GM23248 (cell line): Measurements from ENCODE around the gene COL19A1. TPM values are rescaled to one million over a fixed set of nuclear protein-coding genes. Genes with fewer than 3 reads are reported as not detected.
"Not testable (repeated sequence)": the region's sequence is repeated elsewhere in the genome, so short reads cannot be mapped to it uniquely, and the experiment has no call there.

Experiments
- DNase-seq: peaks from one replicate; pipeline ENCODE4 v3.0.0-alpha.2; 2015
- H2AFZ ChIP-seq: fragments of 200-600 bp; sonication (generic); 2 replicates; pipeline ENCODE4 v1.6.1; 2016; ENCODE audit warnings: antibody characterized with exemption
- H3F3A ChIP-seq: fragments of 200-600 bp; sonication (generic); 2 replicates; pipeline ENCODE4 v1.6.1; 2016; ENCODE audit warnings: mild to moderate bottlenecking, antibody characterized with exemption, mixed run types; ENCODE audit not compliant: insufficient read depth
- H3K27ac ChIP-seq: fragments of 200-600 bp; sonication (generic); 2 replicates; pipeline ENCODE4 v1.5.1; 2016; ENCODE audit warnings: mild to moderate bottlenecking
- H3K27me3 ChIP-seq: fragments of 200-600 bp; sonication (generic); replicated peaks from 2 replicates; pipeline ENCODE4 v1.6.1; 2016; ENCODE audit warnings: mild to moderate bottlenecking; ENCODE audit not compliant: insufficient read depth
- H3K36me3 ChIP-seq: fragments of 200-600 bp; sonication (generic); 2 replicates; pipeline ENCODE4 v1.6.1; 2016; ENCODE audit warnings: low read depth, mild to moderate bottlenecking
- H3K4me1 ChIP-seq: fragments of 200-600 bp; sonication (generic); 2 replicates; pipeline ENCODE4 v1.6.1; 2016; ENCODE audit warnings: mild to moderate bottlenecking; ENCODE audit not compliant: insufficient read depth
- H3K4me2 ChIP-seq: fragments of 200-600 bp; sonication (generic); one replicate; pipeline ENCODE4 v1.6.1; 2016; ENCODE audit warnings: mild to moderate bottlenecking; ENCODE audit not compliant: unreplicated experiment
- H3K4me3 ChIP-seq: fragments of 200-600 bp; sonication (generic); 2 replicates; pipeline ENCODE4 v1.5.1; 2016; ENCODE audit warnings: mild to moderate bottlenecking
- H3K79me2 ChIP-seq: fragments of 200-600 bp; sonication (generic); 2 replicates; pipeline ENCODE4 v1.6.1; 2016; ENCODE audit warnings: mild to moderate bottlenecking; ENCODE audit not compliant: insufficient read depth
- H3K9ac ChIP-seq: fragments of 200-600 bp; sonication (generic); 2 replicates; pipeline ENCODE4 v1.6.1; 2016; ENCODE audit warnings: mild to moderate bottlenecking
- H3K9me2 ChIP-seq: fragments of 200-600 bp; sonication (generic); 2 replicates; pipeline ENCODE4 v1.6.1; 2016; ENCODE audit warnings: mixed run types, mild to moderate bottlenecking, moderate library complexity; ENCODE audit not compliant: insufficient read depth
- H3K9me3 ChIP-seq: fragments of 200-600 bp; sonication (generic); one replicate; pipeline ENCODE4 v1.6.1; 2017; ENCODE audit warnings: low read depth
- H4K20me1 ChIP-seq: fragments of 200-600 bp; sonication (generic); 2 replicates; pipeline ENCODE4 v1.6.0; 2016; ENCODE audit not compliant: insufficient read depth
- EZH2 ChIP-seq: fragments of 200-600 bp; sonication (generic); IDR thresholded peaks from 2 replicates; pipeline ENCODE4 v1.6.1; 2018; ENCODE audit warnings: antibody characterized with exemption, mild to moderate bottlenecking; ENCODE audit not compliant: insufficient read depth, poor library complexity, severe bottlenecking
- EZH2phosphoT487 ChIP-seq: fragments of 200-600 bp; sonication (generic); IDR thresholded peaks from 2 replicates; pipeline ENCODE4 v1.6.1; 2018; ENCODE audit warnings: antibody characterized with exemption, moderate library complexity, mild to moderate bottlenecking, low read depth; ENCODE audit not compliant: insufficient read depth
- WGBS, 2 experiments: methylation state at CpG; one replicate each; pipeline ENCODE4 v1.1.6; 2015 to 2017; ENCODE audit warnings: low lambda C conversion rate in 2 of 2, low coverage in 1 of 2; ENCODE audit errors: missing lambda C conversion rate in 2 of 2; 5-methylcytosine and 5-hydroxymethylcytosine counted together
- in situ Hi-C: fragments of 300-500 bp; cut with MboI; formaldehyde crosslinking; loops from 2 replicates; pipeline ENCODE4 v1.15.0; 2020
- polyA plus RNA-seq: library from polyadenylated mRNA; unstranded; fragments of >200 nt; fragmentation: Nextera tagmentation; extraction: Ambion mirVana; gene quantifications from 2 replicates; pipeline ENCODE4 v1.2.1, GENCODE V29; 2016
- total RNA-seq: library from RNA; depleted of rRNA; stranded (reverse); fragments of >200 nt; shearing (Covaris generic); gene quantifications from 2 replicates; pipeline ENCODE4 v1.2.3, GENCODE V29; 2014

The COL19A1 gene
- total and polyA plus RNA-seq, 2 experiments from 2014 or later, result not detected

DNA sequence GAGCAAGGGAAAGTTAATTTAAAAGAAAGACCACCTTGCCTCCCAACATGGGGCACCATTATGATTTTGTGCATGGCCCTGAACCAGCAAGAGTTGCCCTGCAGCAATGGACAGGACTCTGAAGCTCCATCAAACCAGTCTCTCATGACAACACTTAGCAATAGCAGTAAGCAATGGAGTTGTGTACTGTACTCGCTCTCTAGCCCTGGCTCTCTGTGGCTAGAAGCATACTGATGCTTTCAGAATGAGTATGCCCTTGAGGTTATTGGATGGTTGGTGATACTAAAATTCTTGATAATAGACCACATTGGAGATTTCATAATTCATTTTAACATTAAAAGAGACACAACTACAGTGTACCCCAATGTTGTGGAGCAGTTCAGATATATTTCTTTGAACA is 46.3 kb upstream of the COL19A1 start:
- Histone ChIP-seq H3K4me3 (no peak overlapping the region), H3K27me3 (no peaks in the 10 kb centered on the region), H3K79me2 (no peaks in the 10 kb centered on the region), H4K20me1 (no peaks in the 10 kb centered on the region), H3K9me3 (no peaks in the 10 kb centered on the region), H3K27ac (no peak overlapping the region), H3F3A (no peaks in the 10 kb centered on the region), H3K4me2 (no peak overlapping the region), H3K9me2 (no peaks in the 10 kb centered on the region), H3K4me1 (no peaks in the 10 kb centered on the region), H3K9ac (no peak overlapping the region), H3K36me3 (no peaks in the 10 kb centered on the region), H2AFZ (no peak overlapping the region)
- 58 to 64% methylated on average over 1 of the region's 1 CpG for WGBS, 2 experiments
- DNase-seq, result no peak
- no peak for TF ChIP-seq EZH2phosphoT487
- TF ChIP-seq EZH2, result no peak
- in situ Hi-C loops, result no loop called here

GRCh38 chr6:69820438-69820837 is 45.9 kb upstream of the COL19A1 start:
- Histone ChIP-seq H3K79me2 (no peaks in the 10 kb centered on the region), H3K4me2 (no peak overlapping the region), H2AFZ (no peak overlapping the region), H3K9ac (no peak overlapping the region), H3F3A (no peaks in the 10 kb centered on the region), H3K9me2 (no peaks in the 10 kb centered on the region), H3K4me1 (peaks cover under 1% of the 10 kb centered on the region; the same call in 1 of the 2 replicates), H3K9me3 (no peaks in the 10 kb centered on the region), H3K36me3 (no peaks in the 10 kb centered on the region), H4K20me1 (no peaks in the 10 kb centered on the region), H3K27ac (no peak overlapping the region), H3K4me3 (no peak overlapping the region), H3K27me3 (no peaks in the 10 kb centered on the region)
- TF ChIP-seq EZH2phosphoT487 (no peak), EZH2 (no peak)
- WGBS, 2 experiments, result 70 to 87% methylated on average over 1 of the region's 1 CpG
- in situ Hi-C loops, result no loop called here
- no peak for DNase-seq

DNA sequence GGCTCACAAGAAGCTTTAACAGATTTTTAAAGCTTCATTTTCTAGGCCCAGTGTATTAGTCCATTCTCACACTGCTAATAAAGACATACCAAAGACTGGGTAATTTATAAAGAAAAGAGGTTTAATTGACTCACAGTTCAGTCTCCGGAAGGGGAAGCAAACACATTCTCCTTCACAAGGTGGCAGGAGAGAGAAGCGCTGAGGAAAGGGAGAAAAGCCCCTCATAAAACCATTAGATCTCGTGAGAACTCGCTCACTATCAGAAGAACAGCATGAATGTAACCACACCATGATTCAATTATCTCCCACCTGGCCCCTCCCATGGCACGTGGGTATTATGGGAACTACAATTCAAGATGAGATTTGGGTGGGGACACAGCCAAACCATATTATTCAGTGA is 42.0 kb upstream of the COL19A1 start:
- H3K4me2 ChIP-seq, H3K9me3 ChIP-seq, H3F3A ChIP-seq, H3K27ac ChIP-seq, H3K4me3 ChIP-seq, H3K9ac ChIP-seq, in situ Hi-C loops, DNase-seq, H2AFZ ChIP-seq, H3K36me3 ChIP-seq, H4K20me1 ChIP-seq, H3K9me2 ChIP-seq, H3K27me3 ChIP-seq, H3K79me2 ChIP-seq: not testable (repeated sequence)
- H3K4me1 ChIP-seq, result peaks cover 20% of the 10 kb centered on the region
- WGBS, 2 experiments, result 65 to 74% methylated on average over 5 of the region's 5 CpGs

DNA sequence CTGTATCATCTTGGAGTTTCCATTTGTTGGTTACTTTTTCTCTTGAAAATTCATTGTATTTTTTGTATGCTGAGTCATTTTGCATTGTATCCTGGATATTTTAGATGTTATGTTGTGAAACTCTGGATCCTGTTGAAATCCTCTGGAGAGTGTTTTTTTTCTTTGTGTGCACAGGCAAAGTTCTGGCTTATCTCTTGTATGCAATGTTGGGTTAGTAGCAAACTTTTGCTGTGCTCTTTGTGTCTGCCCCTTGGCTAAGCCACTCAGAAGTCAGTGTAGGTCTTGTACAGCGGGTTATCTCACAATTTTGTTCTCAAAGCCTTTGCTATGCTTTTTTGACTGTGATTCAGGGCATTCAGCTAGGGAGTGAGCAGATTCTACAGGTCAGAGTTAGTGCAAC is 40.5 kb upstream of the COL19A1 start:
- H3K79me2 ChIP-seq, result no peaks in the 10 kb centered on the region
- H3K4me1 ChIP-seq, result peaks cover 20% of the 10 kb centered on the region
- peak; percentile 65 for DNase-seq
- no peaks in the 10 kb centered on the region for H3K9me3 ChIP-seq
- H3F3A ChIP-seq, result peaks cover 8% of the 10 kb centered on the region; the same call in 1 of the 2 replicates
- H3K36me3 ChIP-seq, result no peaks in the 10 kb centered on the region
- 43 to 44% methylated on average over 1 of the region's 1 CpG for WGBS, 2 experiments
- no peak overlapping the region for H3K9ac ChIP-seq
- no peaks in the 10 kb centered on the region for H3K9me2 ChIP-seq
- TF ChIP-seq EZH2phosphoT487 (no peak), EZH2 (no peak)
- no peak overlapping the region for H3K27ac ChIP-seq
- H2AFZ ChIP-seq, result peak overlapping the region; percentile 26; the same call in 1 of the 2 replicates
- in situ Hi-C loops, result no loop called here
- H3K4me2 ChIP-seq, result no peak overlapping the region
- H4K20me1 ChIP-seq, result no peaks in the 10 kb centered on the region
- H3K4me3 ChIP-seq, result no peak overlapping the region
- no peaks in the 10 kb centered on the region for H3K27me3 ChIP-seq

DNA sequence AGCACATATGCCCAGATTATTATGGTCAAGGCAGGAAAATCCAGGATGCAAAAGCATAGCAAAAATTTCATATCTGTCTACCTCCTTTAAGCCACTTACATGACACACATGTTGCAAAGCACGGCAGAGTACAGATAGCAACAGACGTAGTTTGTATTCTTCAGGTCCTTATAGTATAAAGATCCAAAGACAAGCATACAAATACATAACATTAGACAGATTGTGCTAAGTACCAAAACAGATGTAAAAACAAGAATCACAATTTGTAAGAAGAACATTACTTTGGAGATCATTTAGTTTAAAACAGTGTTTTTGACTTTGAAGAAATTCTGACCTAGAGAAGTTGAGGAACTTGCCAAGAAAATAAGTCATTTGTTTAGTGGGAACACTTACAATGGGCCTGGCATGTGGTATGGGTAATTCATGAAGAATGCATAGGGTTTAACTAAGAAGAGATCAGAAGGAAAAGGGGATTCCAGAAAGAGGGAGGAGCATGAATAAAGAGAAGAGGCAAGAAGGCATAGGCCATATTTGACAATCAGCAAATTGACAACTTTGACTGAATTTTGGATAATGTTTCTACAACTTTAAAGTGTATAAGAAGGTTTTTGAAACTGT is 39.0 kb upstream of the COL19A1 start:
- Histone ChIP-seq H3K9me3 (no peaks in the 10 kb centered on the region), H4K20me1 (no peaks in the 10 kb centered on the region), H3F3A (peaks cover 8% of the 10 kb centered on the region; the same call in 1 of the 2 replicates), H2AFZ (no peak overlapping the region), H3K36me3 (no peaks in the 10 kb centered on the region), H3K4me1 (peaks cover 20% of the 10 kb centered on the region), H3K27ac (no peak overlapping the region), H3K27me3 (no peaks in the 10 kb centered on the region), H3K79me2 (no peaks in the 10 kb centered on the region), H3K4me2 (no peak overlapping the region), H3K9me2 (no peaks in the 10 kb centered on the region), H3K9ac (no peak overlapping the region), H3K4me3 (no peak overlapping the region)
- 28 to 30% methylated on average over 2 of the region's 2 CpGs for WGBS, 2 experiments
- in situ Hi-C loops, result no loop called here
- TF ChIP-seq EZH2, result no peak
- TF ChIP-seq EZH2phosphoT487, result no peak
- DNase-seq, result peak; percentile 72
